ENCODE measurements around the gene OR3A1. TPM values are rescaled to one million over a fixed set of nuclear protein-coding genes. Genes with fewer than 3 reads are reported as not detected.

OR3A1 gene
- total and polyA plus RNA-seq, 2 of the 8 experiments (the other 6 are each of a cell fraction or from before 2014, with no cell fraction given), result not detected

DNA sequence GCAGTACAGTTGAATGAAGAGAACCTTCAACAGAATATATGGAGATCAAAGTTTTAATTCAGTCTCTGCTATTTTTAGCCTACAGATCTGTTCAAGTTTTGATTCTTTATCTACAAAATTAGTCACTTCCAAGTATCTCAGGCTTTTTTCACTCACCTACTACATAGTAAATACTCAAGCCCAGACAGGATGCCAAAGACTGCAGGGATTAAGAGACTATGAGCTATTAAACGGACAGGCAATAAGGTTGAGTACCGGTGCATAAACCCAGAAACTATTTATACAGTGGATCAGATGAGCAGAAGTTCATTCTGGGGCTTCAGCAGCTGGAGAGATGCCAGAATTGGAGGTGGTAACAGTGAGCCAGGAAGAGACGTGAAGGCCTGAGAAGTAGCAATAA, 18.7 kb upstream of the OR3A1 start (continued):
- TF ChIP-seq, protein P1, sequence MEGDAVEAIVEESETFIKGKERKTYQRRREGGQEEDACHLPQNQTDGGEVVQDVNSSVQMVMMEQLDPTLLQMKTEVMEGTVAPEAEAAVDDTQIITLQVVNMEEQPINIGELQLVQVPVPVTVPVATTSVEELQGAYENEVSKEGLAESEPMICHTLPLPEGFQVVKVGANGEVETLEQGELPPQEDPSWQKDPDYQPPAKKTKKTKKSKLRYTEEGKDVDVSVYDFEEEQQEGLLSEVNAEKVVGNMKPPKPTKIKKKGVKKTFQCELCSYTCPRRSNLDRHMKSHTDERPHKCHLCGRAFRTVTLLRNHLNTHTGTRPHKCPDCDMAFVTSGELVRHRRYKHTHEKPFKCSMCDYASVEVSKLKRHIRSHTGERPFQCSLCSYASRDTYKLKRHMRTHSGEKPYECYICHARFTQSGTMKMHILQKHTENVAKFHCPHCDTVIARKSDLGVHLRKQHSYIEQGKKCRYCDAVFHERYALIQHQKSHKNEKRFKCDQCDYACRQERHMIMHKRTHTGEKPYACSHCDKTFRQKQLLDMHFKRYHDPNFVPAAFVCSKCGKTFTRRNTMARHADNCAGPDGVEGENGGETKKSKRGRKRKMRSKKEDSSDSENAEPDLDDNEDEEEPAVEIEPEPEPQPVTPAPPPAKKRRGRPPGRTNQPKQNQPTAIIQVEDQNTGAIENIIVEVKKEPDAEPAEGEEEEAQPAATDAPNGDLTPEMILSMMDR (IDR thresholded peaks at IDR 0.05; ENCODE audit: control extremely low read depth in 1 of 3, insufficient read depth in 1 of 3, low read depth in 1 of 3, low read length in 3 of 3), result no peak
- TF ChIP-seq BRCA1 (IDR thresholded peaks at IDR 0.05; ENCODE audit: low read depth, low read length), result no peak

Measured in H1 (cell line).